ENCODE data around the gene RNFT2. TPM values are rescaled to one million over a fixed set of nuclear protein-coding genes. Genes with fewer than 3 reads are reported as not detected.

Gene RNFT2
- total and polyA plus RNA-seq, 2 donors from 2014 or later: 4.3 to 6.8 TPM

GRCh38 chr12:116860263-116860662, 122.1 kb downstream of the RNFT2 start:
- intact Hi-C loops (cut with DNase I): no loop called here
- no peak overlapping the region for H3K27ac ChIP-seq (ENCODE audit: low read depth in 2 of 2, low read length in 2 of 2)
- no peak for FAIRE-seq

DNA sequence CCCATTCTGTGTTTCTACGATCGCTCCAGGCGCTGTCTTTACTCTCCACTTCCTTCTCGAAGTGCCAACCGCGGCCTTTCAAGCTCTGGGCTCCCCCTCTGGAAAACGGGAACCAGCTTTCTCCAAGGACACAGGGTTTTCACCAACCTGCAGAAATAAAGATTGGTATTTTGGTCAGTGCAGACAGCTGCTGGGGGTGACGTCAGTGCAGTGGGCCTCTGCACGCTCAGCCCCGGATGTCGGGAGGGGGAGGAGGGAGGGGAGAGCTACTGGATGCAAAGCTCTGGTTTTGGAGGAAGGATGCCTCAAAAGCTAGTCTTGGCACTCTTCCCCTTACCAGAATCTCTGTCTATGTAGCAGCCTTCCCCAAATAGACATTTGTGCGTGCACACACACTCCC, 123.2 kb downstream of the RNFT2 start:
- H3K27me3 ChIP-seq (ENCODE audit: control insufficient read depth, insufficient read depth, low read length): no peaks in the 10 kb centered on the region
- peak in 4 of 5 donors; percentile 64 to 75 (median 71) for DNase-seq
- H3K4me3 ChIP-seq (ENCODE audit: low read length in 3 of 3): no peak overlapping the region
- H3K9me3 ChIP-seq (ENCODE audit: control insufficient read depth in 2 of 3, insufficient read depth in 1 of 3, low read length in 3 of 3): no peaks in the 10 kb centered on the region
- intact Hi-C loops (cut with DNase I): no loop called here
- no peak for FAIRE-seq
- H3K9ac ChIP-seq (ENCODE audit: low read length in 3 of 3): no peak overlapping the region
- H3K4me1 ChIP-seq (ENCODE audit: control insufficient read depth in 2 of 3, insufficient read depth in 2 of 3, low read depth in 1 of 3, low read length in 3 of 3): peaks cover 0 to 2% (median 0%) of the 10 kb centered on the region in 3 donors
- H3K27ac ChIP-seq (ENCODE audit: low read depth in 2 of 2, low read length in 2 of 2): no peak overlapping the region
- TF ChIP-seq, protein P1, sequence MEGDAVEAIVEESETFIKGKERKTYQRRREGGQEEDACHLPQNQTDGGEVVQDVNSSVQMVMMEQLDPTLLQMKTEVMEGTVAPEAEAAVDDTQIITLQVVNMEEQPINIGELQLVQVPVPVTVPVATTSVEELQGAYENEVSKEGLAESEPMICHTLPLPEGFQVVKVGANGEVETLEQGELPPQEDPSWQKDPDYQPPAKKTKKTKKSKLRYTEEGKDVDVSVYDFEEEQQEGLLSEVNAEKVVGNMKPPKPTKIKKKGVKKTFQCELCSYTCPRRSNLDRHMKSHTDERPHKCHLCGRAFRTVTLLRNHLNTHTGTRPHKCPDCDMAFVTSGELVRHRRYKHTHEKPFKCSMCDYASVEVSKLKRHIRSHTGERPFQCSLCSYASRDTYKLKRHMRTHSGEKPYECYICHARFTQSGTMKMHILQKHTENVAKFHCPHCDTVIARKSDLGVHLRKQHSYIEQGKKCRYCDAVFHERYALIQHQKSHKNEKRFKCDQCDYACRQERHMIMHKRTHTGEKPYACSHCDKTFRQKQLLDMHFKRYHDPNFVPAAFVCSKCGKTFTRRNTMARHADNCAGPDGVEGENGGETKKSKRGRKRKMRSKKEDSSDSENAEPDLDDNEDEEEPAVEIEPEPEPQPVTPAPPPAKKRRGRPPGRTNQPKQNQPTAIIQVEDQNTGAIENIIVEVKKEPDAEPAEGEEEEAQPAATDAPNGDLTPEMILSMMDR (IDR thresholded peaks at IDR 0.05; ENCODE audit: borderline replicate concordance, extremely low read depth, insufficient read depth): no peak
- no peaks in the 10 kb centered on the region for H3K36me3 ChIP-seq (ENCODE audit: control insufficient read depth in 2 of 3, insufficient read depth in 3 of 3, low read length in 3 of 3)

More at GRCh38 chr12:116860263-116860662, 122.1 kb downstream of the RNFT2 start:
- TF ChIP-seq, protein P1 (IDR thresholded peaks at IDR 0.05; ENCODE audit: borderline replicate concordance, extremely low read depth, insufficient read depth): no peak
- Histone ChIP-seq H3K4me3 (ENCODE audit: low read length in 3 of 3) (peak overlapping the region in 2 of 3 donors; percentile 53 to 58), H3K4me1 (ENCODE audit: control insufficient read depth in 2 of 3, insufficient read depth in 2 of 3, low read depth in 1 of 3, low read length in 3 of 3) (peaks cover 0 to 2% (median 0%) of the 10 kb centered on the region in 3 donors), H3K36me3 (ENCODE audit: control insufficient read depth in 2 of 3, insufficient read depth in 3 of 3, low read length in 3 of 3) (no peaks in the 10 kb centered on the region), H3K9me3 (ENCODE audit: control insufficient read depth in 2 of 3, insufficient read depth in 1 of 3, low read length in 3 of 3) (no peaks in the 10 kb centered on the region), H3K27me3 (ENCODE audit: control insufficient read depth, insufficient read depth, low read length) (no peaks in the 10 kb centered on the region), H3K9ac (ENCODE audit: low read length in 3 of 3) (no peak overlapping the region)
- DNase-seq: peak in 2 of 5 donors; percentile 25

DNA sequence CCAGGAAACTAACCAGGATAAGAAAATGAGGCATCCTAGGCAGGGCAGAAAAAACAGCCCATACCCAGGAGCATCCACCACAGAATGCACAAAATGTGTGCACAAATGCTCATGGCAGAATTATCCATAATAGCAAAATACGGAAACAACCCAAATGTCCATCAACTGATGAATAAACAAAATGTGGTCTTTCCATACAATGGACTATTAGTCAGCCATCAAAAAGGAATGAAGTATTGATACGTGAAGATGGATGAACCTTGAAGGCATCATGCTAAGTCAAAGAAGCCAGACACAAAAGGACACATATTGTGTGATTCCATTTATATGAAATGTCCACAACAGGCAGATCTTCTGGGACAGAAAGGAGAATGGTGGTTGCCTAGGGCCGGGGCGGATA, 124.1 kb downstream of the RNFT2 start:
- H3K9ac ChIP-seq (ENCODE audit: low read length in 3 of 3): no peak overlapping the region
- H3K27me3 ChIP-seq (ENCODE audit: control insufficient read depth, insufficient read depth, low read length): no peaks in the 10 kb centered on the region
- no peak overlapping the region for H3K27ac ChIP-seq (ENCODE audit: low read depth in 2 of 2, low read length in 2 of 2)
- H3K9me3 ChIP-seq (ENCODE audit: control insufficient read depth in 2 of 3, insufficient read depth in 1 of 3, low read length in 3 of 3): no peaks in the 10 kb centered on the region
- DNase-seq (no peak), FAIRE-seq (no peak)
- H3K4me1 ChIP-seq (ENCODE audit: control insufficient read depth in 2 of 3, insufficient read depth in 2 of 3, low read depth in 1 of 3, low read length in 3 of 3): peaks cover 0 to 2% (median 0%) of the 10 kb centered on the region in 3 donors
- intact Hi-C loops (cut with DNase I): no loop called here
- no peaks in the 10 kb centered on the region for H3K36me3 ChIP-seq (ENCODE audit: control insufficient read depth in 2 of 3, insufficient read depth in 3 of 3, low read length in 3 of 3)
- TF ChIP-seq, protein P1 (IDR thresholded peaks at IDR 0.05; ENCODE audit: borderline replicate concordance, extremely low read depth, insufficient read depth): no peak
- no peak overlapping the region for H3K4me3 ChIP-seq (ENCODE audit: low read length in 3 of 3)

GRCh38 chr12:116863275-116863767, 125.2 kb downstream of the RNFT2 start:
- TF ChIP-seq, protein P1 (IDR thresholded peaks at IDR 0.05; ENCODE audit: borderline replicate concordance, extremely low read depth, insufficient read depth): peak; percentile 17
- H3K4me3 ChIP-seq (ENCODE audit: low read length in 3 of 3): no peak overlapping the region
- intact Hi-C loops (cut with DNase I): no loop called here
- no peak overlapping the region for H3K27ac ChIP-seq (ENCODE audit: low read depth in 2 of 2, low read length in 2 of 2)
- no peaks in the 10 kb centered on the region for H3K9me3 ChIP-seq (ENCODE audit: control insufficient read depth in 2 of 3, insufficient read depth in 1 of 3, low read length in 3 of 3)
- H3K36me3 ChIP-seq (ENCODE audit: control insufficient read depth in 2 of 3, insufficient read depth in 3 of 3, low read length in 3 of 3): no peaks in the 10 kb centered on the region
- DNase-seq (no peak), FAIRE-seq (no peak)
- H3K9ac ChIP-seq (ENCODE audit: low read length in 3 of 3): no peak overlapping the region
- no peaks in the 10 kb centered on the region for H3K27me3 ChIP-seq (ENCODE audit: control insufficient read depth, insufficient read depth, low read length)
- peaks cover 0 to 2% (median 0%) of the 10 kb centered on the region in 3 donors for H3K4me1 ChIP-seq (ENCODE audit: control insufficient read depth in 2 of 3, insufficient read depth in 2 of 3, low read depth in 1 of 3, low read length in 3 of 3)

All from kidney (tissue), 14 donors.